NCI-H345 treated with DMSO at 0.1 percent for 48 hours (cell line): ENCODE results near the gene UNCX.

Experiments used
- DNase-seq: peaks from one replicate; lab custom pipeline; 2025; ENCODE audit not compliant: unreplicated experiment; lab: John Stamatoyannopoulos, UW

UNCX gene

DNA sequence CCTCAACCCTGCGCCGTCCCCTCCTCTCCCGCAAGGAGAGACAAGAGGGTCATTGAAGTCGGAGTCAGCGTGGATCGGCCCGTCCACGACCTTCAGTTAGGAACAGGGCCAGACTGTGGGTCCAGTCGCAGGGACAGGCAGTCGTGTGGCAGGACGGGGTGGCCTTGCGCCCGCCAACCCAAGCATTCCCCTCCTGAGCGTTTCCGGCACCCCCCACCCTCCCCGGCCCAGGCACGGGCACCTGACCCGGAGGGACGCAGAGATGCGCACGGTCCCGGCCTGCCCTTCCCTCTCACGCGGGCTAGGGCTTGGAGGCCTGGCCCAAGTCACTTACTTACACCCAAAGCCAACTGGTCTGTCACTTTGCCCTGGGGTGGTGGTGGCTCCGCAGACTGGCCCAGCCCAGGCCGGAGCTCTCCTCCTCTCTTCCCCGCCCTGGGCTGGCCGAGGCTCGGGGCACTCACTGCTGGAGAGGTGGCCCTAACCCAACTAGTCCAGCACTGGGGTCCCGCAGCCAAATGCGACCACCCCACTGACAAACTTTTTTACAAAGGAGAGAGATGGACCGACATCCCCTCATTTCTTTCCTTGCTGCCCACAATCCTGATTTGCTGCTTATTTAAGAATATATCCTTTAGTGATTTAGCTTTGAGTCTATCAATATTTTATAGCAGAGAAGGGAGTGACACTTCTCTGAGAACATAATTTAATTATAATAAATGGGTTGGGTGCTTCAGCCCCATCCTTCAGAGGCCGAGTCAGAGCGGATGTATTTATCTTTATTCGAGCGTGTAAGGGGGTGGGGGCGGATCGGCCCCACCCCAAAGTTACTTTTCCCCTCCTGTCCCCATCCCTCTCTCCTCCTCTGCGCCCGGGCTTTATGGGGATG is 1.2 kb upstream of the UNCX start:
- no peak for DNase-seq

DNA sequence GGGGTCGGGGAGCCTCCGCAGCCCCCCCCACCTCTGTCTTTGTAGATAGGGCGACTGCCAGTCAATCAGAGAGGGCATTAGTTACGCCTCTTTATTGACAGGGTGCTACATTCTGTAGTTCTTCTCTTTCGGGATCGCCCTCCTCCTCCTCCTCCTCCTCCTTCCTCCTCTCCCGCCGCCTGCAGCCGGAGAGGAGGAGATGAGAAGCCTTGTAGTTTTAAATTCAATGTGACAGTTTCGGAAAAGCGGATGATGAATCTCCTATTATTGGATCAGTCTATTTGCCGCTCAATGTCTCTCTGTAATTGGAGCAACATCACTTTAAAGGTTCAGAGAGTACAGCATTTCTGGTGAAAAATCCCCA is 587 bp upstream of the UNCX start:
- no peak for DNase-seq

DNA sequence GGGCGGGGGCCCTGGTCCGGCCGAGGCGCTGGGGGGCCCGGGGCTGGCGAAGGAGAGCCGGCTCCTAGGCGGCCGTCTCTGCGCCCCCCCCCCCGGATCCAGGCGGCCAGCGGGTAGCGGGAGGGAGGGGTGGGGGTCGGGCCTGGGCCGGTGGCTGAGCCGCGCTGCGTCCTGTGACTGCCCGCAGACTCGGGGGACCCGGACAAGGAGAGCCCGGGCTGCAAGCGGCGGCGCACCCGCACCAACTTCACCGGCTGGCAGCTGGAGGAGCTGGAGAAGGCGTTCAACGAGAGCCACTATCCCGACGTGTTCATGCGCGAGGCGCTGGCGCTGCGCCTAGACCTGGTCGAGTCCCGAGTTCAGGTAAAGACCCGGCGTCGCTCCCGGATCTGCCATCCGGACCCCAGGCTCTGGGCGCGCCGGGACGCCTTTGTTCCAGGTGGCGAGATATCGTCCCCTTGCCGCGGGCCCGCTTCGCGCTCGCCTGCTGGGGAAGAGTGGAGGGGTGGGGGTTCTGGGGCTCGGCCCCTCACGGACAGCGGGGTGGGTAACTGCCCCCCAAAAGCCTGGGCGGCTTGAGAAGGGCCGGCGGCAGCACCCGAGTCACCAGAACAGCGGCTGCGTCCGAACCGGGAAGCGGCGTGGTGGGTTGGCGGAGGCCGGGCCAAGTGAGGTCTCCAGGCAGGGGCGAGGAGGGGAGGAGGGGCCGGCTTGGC is 819 bp downstream of the UNCX start:
- no peak for DNase-seq

DNA sequence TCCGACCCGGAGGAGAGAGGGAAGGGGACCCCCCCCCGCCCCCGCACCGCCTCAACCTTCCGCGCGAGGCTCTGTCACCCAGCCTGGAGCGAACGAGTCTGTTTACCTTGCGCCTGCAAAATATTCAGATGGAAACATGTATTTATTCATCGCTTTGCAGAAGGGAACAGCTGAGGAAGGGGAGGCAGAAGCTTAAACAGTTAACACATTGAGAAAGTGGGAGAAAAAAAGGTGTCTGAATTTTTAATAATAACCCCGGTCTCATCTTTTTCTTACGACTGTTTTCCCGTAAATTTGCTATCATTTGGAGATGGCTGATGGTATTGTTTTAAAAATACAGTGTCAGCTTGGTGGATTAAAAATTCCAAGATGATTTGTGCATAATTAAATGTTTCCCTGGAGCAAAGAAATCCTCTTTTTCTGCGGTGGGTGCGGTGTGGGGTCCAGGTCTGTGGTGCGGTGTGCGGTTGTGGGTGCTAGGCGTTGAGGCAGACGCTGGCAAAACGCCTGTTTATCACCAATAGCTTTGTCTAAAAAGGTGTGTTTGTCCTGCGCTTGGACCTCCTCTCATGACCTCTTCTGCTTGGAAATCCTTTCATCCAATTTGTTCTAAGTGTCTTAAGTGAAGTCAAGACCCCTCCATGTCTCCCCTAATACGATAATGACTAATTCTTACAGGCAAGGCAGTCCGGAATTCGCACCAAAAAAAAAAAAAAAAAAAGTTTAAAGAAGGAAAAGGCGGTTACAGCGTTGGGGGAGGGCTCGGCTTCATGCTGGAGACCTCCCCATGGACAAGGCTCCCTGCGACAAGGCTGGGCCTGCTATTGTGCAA is 1.6 kb downstream of the UNCX start:
- no peak for DNase-seq

DNA sequence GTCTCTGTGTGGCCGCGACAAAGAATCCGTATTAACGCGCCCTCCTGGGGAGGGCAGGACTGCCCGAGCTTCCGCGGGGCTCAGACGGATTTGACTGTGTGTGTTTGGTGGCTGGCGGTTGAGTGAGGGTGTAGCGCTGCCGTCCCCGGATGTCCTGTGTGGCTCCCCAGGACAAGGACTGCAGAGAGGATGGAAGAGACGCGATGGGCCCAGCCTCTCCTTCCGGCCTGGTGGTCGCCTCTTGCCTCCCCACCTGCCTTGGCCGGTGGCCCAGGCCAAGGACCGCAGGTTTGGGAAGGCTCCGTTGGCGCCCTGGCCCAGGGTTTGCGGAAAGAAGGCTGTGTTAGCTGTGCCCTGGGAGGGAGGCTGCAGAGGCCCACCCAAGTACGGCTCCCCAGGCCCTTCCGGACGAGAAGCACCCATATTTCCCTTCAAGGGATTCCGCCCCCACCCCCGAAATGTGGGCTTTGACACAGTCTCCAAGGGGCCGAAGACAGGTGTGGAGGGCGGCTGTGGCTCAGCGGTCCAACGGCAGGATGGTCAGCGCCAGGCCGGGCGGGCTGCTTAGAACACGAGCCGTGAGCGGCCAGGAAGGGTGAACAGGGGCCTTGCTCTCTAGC is 2.3 kb downstream of the UNCX start:
- no peak for DNase-seq

DNA sequence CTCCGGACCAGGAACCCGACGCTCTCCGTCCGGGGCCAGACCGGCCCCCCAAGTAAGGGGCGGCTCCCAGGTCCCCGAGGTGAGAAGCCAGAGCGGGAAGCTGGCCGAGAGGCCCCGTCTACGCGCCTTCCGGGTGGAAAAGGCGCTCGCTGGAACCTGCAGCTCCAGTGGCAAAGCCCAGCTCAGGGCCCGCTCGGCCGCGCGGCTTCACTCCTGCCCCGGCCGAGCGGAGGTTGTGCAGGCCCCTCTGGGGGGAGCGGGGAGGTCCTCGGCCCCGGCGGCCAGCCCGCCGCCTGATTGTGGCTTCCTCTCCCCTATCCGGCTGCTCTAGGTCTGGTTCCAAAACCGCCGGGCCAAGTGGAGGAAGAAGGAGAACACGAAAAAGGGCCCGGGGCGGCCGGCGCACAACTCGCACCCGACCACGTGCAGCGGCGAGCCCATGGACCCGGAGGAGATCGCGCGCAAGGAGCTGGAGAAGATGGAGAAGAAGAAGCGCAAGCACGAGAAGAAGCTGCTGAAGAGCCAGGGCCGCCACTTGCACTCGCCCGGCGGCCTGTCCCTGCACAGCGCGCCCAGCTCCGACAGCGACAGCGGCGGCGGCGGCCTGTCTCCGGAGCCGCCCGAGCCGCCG is 2.9 kb downstream of the UNCX start:
- DNase-seq: no peak

DNA sequence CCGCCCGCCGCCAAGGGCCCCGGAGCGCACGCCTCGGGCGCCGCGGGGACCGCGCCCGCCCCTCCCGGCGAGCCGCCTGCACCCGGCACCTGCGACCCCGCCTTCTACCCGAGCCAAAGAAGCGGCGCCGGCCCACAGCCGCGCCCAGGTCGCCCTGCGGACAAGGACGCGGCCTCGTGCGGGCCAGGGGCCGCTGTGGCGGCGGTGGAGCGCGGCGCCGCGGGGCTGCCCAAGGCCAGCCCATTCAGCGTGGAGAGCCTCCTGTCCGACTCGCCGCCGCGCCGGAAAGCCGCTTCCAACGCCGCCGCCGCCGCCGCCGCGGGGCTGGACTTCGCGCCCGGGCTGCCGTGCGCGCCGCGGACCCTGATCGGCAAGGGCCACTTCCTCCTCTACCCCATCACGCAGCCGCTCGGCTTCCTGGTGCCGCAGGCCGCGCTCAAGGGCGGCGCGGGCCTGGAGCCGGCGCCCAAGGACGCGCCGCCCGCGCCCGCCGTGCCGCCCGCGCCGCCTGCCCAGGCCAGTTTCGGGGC is 3.5 kb downstream of the UNCX start:
- DNase-seq: no peak

DNA sequence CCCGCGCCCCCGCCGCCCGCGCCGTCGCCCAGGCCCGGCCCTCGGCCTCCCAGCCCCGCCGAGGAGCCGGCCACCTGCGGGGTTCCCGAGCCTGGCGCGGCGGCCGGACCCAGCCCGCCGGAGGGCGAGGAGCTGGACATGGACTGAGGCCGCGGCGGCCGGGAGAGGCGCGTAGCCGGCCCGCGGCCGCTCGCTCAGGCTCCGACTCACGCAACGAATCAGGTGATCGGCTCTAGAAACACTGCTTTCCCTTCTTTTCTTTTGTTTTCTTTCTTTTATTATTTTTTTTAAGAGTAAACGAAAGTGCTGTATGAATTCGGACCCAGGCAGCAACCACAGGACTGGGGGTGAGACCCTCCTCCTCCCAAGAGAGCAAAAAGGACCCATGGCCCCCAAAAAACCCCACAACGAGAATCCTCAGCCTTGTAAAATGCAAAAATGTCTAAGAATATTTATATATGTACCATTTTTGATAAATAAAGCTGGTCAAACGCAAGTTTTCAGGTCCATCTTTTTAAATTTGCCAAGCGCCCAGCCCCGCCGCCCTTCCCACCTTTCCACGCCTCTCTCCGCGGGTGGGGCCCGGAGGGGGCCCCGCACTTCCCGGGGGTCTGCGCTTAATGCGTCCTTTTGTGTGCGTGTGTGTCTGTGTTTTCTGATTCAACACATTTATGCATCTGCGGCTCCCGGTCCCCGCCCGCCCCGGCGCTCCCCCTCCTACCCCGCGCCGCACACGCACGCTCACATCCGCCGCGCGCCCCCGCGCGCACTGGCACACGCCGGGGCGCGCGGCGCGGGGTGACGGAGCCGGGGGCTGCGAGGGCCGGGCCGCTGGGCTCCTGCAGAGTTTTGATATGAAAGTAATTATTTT is 4.4 kb downstream of the UNCX start:
- no peak for DNase-seq

DNA sequence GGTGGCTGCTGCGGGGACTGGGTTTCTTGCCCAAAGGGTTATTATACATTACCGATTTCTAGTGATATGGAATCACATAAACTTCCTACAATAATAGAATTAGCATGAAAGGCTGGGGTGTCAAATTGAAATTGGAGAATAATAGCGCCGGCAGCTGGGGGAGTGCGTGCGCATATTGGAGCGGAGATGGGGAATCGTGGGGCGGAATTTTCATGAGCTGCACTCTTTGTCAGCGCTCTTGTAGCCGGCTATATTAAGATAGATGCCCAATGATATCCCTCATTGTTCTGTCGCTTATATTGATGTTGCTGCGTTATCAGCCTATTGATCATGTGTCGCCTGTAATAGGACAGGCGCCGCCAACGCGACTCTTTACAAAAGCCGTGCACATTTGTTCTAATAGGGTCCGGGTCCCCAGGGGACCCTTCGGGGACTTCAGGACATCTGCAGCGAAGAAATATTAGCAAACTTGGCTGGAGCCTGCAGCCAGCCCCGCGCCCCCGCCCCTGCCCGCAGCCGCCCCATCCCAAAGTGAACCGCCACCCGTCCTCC is 5.1 kb downstream of the UNCX start:
- no peak for DNase-seq

DNA sequence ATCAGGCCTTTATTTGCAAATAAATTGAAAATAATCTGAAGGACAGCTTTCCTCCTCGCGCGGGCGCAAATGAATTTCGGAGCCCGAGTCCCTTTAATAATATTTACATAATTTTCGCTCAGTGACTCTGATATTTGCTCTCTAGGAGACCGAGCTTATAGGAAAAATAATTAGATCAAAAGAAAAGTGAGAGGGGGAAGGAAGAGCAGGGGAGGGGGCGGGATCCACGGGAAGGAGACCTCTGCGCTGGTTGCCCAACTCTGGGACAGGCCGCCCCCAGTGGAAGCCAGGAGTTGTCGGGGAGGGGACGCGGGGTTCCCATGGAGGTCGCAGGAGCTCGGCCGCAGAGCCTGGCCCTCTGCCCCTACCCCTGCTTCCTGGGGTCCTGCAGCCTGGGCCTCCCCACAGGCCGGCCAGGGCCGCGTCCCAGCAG is 5.8 kb downstream of the UNCX start:
- no peak for DNase-seq

DNA sequence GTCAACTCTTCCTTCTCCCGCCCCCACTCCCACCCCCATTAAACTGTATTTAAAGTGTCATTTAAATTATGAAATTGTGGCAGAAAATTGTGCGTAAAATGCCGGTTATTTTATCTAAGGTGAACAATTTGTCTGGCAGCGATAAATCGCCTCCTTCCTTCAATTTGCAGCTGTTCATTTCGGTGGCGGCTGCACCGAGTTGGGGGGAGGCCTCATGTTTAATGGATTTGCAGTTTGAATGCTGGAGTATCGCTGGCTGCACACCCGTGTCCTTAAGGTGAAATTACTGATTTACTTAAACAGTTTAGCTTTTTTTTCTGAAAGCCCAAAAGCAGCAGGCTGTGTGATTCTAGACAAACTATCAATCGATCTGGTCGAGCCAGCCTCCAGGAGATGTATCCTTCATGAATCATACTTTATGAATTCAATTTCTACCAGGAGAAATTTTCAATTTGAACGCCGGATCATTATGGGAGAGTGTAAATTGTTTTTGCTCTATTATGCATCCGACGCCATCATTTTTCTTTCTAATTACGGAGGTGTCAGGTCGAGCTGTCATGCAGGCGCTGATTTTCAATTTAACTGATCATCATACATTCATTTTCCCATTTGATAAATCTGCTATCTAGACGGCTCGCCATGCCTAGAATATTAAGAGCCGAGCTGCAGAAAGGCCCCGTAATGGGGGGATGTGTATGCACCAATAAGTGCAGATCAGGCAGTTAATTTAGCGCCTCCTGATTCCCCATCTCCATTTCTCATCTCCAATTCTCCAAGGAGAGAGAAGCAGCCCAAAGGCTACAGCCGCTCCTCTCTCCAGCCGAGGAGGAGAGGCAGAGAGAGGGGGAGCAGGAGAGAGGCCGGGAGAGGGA is 6.5 kb downstream of the UNCX start:
- DNase-seq: no peak

DNA sequence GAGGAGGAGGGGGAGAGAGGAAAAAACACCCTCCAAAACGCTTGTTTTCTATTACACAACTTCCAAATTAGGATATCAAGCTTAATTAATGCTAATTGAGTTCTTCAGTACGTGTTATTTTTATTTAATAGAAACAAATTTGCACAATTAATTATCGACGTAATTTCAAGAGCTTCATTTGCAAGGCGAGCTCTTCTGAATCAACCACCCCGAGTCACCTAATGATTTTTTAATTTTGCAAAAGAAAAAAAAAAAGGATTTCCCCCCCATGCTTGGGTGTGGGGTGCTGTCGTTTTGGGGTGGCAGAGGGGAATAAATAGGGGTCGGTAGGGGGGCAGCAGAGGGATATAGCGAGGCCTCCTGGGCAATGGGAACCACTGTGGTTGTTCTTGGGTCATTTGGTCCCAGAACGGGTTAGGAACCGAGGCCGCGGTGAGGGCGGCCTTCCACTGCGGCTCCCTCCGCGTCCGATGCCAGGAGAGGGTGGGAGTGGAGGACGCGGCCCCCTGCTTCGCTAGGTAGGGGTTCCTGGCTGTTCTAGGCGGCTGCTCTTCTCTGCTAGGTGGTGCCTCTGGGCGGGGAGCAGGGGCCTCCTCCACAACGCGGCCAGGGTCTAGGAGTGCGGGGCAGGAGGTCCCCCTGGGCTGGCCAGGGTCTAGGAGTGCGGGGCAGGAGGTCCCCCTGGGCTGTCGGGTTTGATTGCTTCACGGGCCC is 7.3 kb downstream of the UNCX start:
- no peak for DNase-seq

DNA sequence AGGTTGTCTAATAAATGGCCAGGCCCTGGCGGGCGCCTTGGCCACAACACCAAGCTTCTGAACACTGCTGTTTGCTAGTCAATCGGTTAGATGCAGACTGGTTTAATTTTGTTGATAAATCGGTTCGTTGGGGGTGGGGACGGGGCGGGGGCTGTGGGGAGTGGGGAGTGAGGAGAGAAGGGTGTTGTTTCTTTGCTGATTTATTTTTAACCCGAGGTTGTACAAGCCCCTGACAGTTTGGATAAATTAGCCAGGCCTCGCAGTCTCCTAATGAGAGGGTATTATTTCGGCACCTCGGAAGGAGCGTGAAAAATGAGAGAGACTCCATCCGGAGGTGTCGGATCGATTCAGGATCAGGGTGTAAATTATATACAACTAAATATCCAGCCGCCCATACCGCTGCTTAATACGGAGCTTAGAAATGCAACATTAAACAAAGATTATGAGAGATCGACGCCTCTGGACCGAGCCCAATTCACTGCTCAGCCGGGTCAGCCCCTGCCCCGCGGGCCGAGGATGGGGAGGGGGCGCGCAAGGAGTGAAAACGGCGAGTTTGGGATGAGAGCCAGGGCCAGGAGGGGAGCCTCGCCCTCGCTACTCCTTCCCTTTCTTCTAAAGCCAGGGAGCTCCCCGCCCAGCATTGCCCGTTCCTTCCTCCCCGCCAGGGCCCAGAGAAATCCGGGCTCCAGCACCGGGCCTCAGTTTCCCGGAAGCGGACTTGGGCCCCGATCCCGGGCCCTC is 8.0 kb downstream of the UNCX start:
- DNase-seq: no peak

DNA sequence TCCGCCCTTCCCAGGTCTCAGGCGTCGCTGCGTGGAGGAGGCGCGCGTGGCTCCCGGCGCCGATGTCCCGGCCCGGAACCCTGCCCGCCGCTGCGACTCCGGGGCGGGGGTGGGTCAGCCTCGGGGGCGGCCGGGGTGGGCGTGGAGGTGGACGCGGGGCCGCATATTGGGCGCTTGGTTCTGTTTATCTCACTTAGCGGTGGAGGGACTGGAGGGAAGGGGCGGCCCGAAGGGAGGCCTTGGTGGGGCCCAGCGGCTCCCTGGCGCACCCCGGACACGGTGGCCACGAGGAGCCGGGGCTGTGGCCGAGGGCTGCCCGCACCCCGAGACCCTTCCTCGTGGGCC is 8.6 kb downstream of the UNCX start:
- DNase-seq: no peak

DNA sequence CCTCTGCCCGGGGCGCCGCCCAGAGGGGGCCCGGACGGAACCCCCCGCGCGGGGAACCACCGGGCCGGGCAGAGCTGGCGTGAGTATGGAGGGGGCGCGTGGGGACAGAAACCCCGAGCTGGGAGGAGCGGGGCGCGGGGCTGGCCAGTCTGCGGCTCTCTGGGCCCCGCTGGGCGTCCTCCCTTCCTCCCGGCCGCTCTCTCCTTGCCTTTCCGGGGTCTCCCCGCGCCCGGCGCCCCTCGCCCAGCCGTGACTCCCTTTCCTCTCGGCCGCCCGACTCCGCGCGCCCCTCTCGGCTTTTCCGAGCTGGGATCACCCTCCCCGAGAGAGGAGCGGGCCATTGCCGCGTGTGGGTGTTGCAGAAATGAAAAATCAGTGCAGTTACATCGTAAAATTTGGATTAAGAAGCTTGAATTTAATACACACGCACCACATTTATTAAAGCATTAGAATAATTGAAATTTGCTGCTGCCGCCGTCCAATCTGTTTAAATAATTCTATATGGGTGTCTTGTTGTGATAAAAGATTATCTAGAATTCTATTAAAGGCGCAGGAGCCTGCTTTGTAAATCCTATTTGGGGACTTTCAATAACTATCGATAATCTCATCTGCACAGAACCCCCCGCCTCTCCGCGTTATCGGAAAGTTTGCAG is 9.1 kb downstream of the UNCX start:
- no peak for DNase-seq

DNA sequence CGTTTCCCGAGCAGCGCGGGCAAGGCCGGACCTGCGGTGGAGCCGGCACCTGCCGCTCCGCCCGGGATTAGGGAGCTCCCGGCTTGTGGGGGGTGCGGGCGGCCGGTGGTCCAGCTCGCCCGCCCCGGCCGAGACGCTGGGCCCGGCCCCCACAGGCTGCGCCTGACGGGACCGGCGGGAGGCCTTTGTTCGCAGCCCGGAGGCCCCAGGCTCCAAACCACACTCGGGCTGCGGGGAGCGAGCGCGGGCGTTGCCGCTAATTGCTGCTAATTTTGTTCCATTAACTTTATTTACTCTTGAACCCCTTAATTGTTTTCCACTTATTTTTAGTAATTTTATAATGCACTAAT is 9.6 kb downstream of the UNCX start:
- no peak for DNase-seq
